ENCODE results near the gene GAPVD1.
"Not testable (repeated sequence)": the region's sequence is repeated elsewhere in the genome, so short reads cannot be mapped to it uniquely, and the experiment has no call there.

GAPVD1 gene

GRCh38 chr9:125246261-125246667, 15.4 kb upstream of the GAPVD1 start:
- no peak for DNase-seq (ENCODE audit: low read depth in 2 of 2)

DNA sequence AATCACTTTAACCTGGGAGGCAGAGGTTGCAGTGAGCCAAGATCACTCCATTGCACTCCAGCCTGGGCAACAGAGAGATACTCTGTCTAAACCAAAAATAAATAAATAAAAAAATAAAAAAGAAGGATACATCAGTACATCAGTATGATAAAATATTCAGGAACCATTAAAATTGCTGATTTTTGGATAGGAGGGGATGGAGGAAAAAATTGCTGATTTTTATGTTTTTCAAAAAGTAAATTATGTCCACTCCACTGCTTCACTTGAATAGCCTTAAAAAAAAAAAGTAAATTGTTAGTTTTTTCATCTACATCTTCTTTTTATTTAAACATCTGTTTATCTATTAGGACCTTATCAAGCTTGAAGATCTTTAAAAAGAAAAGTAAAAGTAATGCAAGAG, 7.4 kb upstream of the GAPVD1 start:
- DNase-seq (ENCODE audit: low read depth in 2 of 2) = no peak

- DNase-seq (ENCODE audit: low read depth in 2 of 2) = no peak
Measured at GRCh38 chr9:125255781-125256391, 5.7 kb upstream of the GAPVD1 start.

- no peak for DNase-seq (ENCODE audit: low read depth in 2 of 2)
Measured at GRCh38 chr9:125258160-125258785, 3.4 kb upstream of the GAPVD1 start.

- DNase-seq (ENCODE audit: low read depth in 2 of 2) = no peak
Measured at GRCh38 chr9:125258832-125259534, 2.6 kb upstream of the GAPVD1 start.

DNA sequence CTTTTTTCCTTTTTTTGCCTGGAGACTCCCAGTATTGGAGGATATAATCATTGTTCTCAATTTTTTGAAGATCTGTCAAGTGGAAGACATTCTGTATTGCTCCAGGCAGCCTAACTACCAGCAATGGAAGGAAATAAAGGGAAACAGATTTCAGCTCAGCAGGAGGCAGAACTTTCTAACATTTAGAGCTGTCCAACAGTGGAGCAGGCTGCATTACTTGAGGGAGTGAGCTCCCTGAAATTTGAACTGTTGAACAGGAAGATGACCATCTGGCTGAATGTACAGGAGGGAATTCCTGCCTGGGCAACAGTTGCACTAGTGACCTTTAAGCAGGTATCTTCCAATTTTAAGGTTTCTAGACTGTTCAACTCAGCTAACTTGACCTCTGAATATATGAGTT, 1.1 kb upstream of the GAPVD1 start:
- no peak for DNase-seq (ENCODE audit: low read depth in 2 of 2)

DNA sequence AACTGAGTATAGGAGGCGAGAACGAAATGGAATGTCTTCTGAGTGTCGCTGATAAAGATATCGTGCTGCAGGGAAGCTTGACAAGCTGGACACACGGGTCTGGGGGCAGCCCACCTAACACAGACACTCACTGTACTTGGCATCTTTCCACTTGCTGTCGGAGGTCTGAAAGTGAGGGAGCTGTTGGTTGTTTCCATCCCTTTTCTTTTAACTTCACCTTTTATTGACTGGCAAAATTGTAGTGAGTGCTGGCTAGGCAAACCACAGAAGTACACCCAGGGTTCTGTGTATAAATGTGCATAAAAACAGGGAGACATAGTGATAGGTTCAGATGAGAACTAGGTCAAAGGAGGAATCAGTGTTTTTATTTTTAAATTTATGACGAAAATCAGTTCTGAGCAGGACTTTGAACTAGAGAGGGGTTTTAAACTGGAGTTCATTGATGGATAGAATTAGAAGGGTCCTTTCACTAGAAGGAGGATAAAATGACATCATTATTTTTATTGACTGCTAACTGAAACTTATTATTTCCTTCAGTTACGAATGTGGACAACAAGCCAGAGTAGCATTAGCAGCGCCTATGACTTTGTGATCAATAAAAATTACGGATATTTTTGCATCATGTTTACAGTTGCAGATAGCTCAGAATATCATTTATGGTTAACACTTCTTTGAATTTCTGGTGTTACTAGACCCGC, 817 bp downstream of the GAPVD1 start:
- no peak for DNase-seq (ENCODE audit: low read depth in 2 of 2)

- DNase-seq (ENCODE audit: low read depth in 2 of 2) = not testable (repeated sequence)
Measured at GRCh38 chr9:125264068-125264467, 2.4 kb downstream of the GAPVD1 start.

- DNase-seq (ENCODE audit: low read depth in 2 of 2) = no peak
Measured at GRCh38 chr9:125268394-125269013, 6.9 kb downstream of the GAPVD1 start.

DNA sequence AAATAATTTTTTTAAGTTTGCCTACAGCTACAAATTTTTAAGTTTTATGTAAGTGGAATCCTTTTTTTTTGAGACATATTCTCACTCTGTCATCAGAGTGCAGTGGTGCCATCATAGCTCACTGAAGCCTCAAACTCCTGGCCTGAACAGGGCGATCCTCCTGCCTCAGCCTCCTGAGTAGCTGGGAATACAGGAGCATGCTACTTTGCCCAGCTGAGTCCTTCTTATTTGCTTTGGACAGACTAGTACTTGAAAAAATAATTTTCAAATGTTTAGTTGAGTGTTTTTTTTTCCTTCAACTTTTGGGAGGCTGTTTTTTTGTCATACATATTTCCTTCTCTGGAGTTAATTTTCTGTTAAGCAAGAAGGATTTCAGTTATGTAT, 7.4 kb downstream of the GAPVD1 start:
- DNase-seq (ENCODE audit: low read depth in 2 of 2) = no peak

GRCh38 chr9:125271081-125271480, 9.5 kb downstream of the GAPVD1 start:
- DNase-seq (ENCODE audit: low read depth in 2 of 2) = no peak

GRCh38 chr9:125272697-125273096, 11.1 kb downstream of the GAPVD1 start:
- DNase-seq (ENCODE audit: low read depth in 2 of 2) = no peak

DNA sequence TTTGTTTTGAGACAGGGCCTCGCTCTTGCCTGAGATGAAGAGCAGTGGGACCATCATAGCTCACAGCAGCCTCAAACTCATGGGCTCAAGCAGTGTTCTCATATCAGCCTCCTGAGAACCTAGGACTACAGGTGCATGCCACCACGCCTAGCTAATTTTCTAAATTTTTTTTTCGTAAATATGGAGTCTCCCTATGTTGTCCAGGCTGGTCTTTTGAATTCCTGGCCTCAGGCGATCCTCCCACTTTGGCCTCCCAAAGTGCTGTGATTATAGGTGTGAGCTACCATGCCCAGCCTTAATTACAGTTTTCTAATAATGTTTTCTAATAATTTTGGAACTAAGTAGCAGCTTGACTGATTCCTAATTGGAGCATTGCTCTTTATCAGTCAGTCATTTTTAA, 15.1 kb downstream of the GAPVD1 start:
- DNase-seq (ENCODE audit: low read depth in 2 of 2) = no peak

DNA sequence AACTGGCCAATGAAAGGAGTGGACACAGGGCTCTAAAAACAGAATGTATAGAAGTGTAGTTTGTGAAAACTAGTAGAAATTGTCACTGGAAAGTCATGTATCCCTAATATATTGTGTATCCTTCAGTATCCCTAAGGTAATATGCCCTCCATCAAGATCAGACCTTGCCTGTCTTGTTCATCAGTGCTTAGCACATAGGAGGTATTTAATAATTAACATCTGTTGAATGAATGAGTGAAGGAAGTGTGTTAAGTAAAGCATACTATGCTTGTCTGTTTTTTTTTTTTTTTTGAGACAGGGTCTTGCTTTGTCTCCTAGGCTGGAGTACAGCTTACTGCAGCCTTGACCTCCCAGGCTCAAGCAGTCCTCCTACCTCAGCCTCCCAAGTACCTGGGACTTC, 15.8 kb downstream of the GAPVD1 start:
- no peak for DNase-seq (ENCODE audit: low read depth in 2 of 2)

- DNase-seq (ENCODE audit: low read depth in 2 of 2) = no peak
Measured at GRCh38 chr9:125280945-125281344, 19.3 kb downstream of the GAPVD1 start.

DNA sequence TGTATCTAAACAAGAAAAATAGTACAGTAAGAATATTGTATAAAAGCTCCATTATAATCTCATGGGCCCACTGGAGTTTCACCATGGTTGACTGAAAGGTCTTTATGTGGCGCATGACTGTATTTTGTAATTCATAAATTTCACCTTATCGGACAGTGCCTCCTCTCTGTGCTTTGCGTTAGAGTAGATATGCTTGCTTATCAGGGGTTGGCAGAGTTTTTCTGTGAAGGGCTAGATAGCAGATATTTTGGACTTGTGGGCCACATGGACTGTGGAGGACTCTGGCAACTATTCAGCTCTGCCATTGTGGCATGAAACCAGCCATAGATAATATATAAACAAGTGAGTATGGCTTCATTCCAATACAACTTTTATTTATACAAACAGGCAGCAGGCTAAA, 23.2 kb downstream of the GAPVD1 start:
- no peak for DNase-seq (ENCODE audit: low read depth in 2 of 2)

DNA sequence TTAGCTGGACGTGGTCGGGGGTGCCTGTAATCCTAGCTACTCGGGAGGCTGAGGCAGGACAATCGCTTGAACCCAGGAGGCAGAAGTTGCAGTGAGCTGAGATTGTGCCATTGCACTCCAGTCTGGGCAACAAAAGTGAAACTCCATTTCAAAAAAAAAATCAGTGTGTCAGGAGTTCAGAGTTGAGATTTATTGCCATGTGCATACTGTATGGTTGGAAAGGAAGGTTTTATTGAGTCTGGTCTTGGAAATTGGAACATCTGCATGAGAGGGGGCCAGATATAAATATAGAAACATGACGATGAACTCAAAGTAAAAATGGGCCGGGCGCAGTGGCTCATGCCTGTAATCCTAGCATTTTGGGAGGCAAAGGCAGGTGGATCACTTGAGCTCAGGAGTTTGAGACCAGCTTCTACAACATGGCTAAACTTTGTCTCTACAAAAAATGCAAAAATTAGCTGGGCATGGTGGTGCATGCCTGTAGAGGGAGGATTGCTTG, 25.4 kb downstream of the GAPVD1 start:
- not testable (repeated sequence) for DNase-seq (ENCODE audit: low read depth in 2 of 2)

DNA sequence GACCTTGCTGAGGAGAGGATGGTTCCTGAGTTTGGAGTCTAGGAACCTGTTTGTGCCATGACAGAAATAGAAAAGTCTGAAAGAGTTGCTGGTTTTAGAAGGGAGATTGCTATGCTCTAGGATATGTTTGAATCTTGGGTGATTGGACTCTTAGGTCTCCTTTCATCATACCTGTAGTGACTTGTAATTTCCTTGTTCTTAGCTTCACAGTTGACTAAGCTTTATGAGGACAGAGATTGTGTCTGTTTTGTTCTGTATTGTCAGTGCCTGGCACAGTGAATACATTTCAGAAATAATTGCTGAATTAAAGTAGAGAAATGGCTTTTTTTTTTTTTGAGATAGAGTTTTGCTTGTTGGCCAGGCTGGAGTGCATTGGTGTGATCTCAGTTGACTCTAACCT, 31.5 kb downstream of the GAPVD1 start:
- no peak for DNase-seq (ENCODE audit: low read depth in 2 of 2)

- no peak for DNase-seq (ENCODE audit: low read depth in 2 of 2)
Measured at GRCh38 chr9:125295657-125296056, 34.0 kb downstream of the GAPVD1 start.

DNA sequence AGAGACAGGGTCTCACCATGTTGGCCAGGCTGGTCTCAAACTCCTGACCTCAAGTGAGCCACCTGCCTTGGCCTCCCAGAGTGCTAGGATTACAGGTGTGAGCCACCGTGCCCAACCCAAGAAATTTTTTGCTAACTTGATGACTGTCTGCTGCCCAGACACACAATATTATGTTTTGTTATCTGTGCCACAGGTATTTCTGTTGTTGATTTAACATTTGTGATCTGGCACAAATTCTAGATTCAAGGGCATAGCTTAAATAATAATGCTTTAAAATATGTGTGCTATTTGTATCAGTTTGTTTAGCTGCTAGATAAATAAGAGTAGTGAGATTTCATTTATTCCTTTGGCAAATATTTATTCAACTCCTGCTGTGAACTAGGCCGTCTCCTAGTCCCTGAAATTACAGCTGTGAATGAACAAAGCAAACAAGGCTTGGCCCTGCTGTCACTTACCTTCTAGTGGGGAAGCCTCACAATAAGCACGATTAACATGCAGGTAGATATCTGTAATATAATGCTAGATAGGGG, 35.3 kb downstream of the GAPVD1 start:
- no peak for DNase-seq (ENCODE audit: low read depth in 2 of 2)

DNA sequence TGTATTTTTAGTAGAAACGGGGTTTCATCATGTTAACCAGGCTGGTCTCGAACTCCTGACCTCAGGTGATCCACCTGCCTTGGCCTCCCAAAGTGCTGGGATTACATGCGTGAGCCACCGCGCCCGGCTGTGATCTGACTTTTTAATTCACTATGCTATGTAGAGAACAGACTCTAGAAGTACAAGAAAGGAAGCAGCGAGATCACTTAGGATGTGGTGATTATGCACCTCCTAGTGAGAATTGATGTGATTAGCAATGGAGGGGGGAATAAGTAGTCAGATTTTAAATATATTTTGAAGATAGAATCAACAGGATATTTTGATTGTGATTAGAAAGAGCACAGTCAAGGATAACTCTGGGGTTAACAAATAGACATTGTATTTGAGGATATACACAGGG, 36.3 kb downstream of the GAPVD1 start:
- no peak for DNase-seq (ENCODE audit: low read depth in 2 of 2)

DNA sequence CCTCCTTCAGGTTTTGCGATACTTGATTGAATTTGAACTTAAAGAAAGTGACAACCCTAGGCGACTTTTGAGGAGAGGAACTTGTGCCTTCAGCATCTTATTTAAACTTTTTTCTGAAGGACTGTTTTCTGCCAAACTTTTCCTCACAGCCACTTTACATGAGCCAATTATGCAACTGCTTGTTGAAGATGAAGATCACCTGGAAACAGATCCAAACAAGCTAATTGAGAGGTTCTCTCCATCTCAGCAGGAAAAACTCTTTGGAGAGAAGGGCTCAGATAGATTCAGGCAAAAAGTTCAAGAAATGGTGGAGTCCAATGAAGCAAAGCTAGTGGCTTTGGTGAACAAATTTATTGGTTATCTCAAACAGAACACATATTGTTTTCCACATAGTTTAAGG, 40.6 kb downstream of the GAPVD1 start:
- DNase-seq (ENCODE audit: low read depth in 2 of 2) = no peak

Measured in stimulated activated CD8-positive, alpha-beta memory T cell treated with anti-CD3 and anti-CD28 coated beads, Interleukin-7, amount 100 ng/mL, for 4 hours (primary cell).